Measurements from ENCODE around the gene HBA2.
"Not testable (repeated sequence)": the region's sequence is repeated elsewhere in the genome, so short reads cannot be mapped to it uniquely, and the experiment has no call there.

The HBA2 gene

DNA sequence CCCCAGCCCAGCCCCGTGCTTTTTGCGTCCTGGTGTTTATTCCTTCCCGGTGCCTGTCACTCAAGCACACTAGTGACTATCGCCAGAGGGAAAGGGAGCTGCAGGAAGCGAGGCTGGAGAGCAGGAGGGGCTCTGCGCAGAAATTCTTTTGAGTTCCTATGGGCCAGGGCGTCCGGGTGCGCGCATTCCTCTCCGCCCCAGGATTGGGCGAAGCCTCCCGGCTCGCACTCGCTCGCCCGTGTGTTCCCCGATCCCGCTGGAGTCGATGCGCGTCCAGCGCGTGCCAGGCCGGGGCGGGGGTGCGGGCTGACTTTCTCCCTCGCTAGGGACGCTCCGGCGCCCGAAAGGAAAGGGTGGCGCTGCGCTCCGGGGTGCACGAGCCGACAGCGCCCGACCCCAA lies 3.3 kb downstream of the HBA2 start:
- not testable (repeated sequence) for DNase-seq

DNA sequence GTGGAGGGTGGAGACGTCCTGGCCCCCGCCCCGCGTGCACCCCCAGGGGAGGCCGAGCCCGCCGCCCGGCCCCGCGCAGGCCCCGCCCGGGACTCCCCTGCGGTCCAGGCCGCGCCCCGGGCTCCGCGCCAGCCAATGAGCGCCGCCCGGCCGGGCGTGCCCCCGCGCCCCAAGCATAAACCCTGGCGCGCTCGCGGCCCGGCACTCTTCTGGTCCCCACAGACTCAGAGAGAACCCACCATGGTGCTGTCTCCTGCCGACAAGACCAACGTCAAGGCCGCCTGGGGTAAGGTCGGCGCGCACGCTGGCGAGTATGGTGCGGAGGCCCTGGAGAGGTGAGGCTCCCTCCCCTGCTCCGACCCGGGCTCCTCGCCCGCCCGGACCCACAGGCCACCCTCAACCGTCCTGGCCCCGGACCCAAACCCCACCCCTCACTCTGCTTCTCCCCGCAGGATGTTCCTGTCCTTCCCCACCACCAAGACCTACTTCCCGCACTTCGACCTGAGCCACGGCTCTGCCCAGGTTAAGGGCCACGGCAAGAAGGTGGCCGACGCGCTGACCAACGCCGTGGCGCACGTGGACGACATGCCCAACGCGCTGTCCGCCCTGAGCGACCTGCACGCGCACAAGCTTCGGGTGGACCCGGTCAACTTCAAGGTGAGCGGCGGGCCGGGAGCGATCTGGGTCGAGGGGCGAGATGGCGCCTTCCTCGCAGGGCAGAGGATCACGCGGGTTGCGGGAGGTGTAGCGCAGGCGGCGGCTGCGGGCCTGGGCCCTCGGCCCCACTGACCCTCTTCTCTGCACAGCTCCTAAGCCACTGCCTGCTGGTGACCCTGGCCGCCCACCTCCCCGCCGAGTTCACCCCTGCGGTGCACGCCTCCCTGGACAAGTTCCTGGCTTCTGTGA lies 4.1 kb downstream of the HBA2 start, which contains the start of gene HBA1:
Gene HBA1, plus strand, starts transcription at position 204 of the 906 bp plus-strand sequence. Its CDS starts 37 bp downstream, at position 241.
- not testable (repeated sequence) for DNase-seq

DNA sequence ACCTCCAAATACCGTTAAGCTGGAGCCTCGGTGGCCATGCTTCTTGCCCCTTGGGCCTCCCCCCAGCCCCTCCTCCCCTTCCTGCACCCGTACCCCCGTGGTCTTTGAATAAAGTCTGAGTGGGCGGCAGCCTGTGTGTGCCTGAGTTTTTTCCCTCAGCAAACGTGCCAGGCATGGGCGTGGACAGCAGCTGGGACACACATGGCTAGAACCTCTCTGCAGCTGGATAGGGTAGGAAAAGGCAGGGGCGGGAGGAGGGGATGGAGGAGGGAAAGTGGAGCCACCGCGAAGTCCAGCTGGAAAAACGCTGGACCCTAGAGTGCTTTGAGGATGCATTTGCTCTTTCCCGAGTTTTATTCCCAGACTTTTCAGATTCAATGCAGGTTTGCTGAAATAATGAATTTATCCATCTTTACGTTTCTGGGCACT lies 4.7 kb downstream of the HBA2 start:
- DNase-seq = no peak

DNA sequence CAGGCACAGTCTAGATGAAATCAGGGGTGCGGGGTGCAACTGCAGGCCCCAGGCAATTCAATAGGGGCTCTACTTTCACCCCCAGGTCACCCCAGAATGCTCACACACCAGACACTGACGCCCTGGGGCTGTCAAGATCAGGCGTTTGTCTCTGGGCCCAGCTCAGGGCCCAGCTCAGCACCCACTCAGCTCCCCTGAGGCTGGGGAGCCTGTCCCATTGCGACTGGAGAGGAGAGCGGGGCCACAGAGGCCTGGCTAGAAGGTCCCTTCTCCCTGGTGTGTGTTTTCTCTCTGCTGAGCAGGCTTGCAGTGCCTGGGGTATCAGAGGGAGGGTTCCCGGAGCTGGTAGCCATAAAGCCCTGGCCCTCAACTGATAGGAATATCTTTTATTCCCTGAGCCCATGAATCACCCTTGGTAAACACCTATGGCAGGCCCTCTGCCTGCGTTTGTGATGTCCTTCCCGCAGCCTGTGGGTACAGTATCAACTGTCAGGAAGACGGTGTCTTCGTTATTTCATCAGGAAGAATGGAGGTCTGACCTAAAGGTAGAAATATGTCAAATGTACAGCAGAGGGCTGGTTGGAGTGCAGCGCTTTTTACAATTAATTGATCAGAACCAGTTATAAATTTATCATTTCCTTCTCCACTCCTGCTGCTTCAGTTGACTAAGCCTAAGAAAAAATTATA lies 5.4 kb downstream of the HBA2 start:
- no peak for DNase-seq

DNA sequence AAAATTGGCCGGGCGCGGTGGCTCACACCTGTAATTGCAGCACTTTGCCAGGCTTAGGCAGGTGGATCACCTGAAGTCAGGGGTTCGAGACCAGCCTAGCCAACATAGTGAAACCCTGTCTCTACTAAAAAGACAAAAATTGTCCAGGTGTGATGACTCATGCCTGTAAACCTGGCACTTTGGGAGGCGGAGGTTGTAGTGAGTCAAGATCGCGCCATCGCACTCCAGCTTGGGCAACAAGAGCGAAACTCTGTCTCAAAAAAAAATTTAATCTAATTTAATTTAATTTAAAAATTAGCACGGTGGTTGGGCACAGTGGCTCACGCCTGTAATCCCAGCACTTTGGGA lies 6.0 kb downstream of the HBA2 start:
- no peak for DNase-seq

DNA sequence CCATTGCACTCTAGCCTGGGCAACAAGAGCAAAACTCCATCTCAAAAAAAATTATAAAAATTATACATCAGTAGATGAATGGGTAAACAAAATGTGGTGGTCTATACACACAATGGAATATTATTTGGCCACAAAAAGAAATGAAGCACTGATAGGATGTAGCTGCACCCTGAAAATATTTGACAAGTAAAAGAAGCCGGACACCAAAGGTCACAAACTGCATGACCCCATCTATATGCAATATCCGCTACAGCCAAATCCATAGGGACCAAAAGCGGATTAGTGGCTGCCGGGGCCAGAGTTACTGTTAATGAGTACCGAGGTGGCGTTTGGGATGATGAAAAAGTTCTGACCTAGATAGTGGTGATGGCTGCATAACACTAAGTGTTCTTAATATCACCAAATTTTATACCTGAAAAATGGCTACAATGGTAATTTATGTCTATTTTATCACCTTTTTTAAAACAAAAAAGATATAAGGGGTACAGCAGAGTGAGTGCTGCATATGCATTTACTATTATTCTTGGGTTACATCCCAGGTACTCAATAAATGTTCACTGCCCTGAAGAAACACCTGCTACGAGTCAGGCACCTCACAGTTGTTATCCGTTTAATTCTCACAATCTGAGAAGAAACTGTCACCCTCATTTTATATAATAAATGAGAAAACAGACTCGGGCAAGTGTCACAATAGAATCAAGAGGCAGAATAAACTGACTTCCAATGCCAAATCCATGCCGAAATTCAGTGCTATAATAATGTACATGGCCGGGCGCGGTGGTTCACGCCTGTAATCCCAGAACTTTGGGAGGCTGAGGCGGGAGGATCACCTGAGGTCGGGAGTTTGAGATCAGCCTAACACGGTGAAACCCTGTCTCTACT lies 6.8 kb downstream of the HBA2 start:
- DNase-seq = no peak

DNA sequence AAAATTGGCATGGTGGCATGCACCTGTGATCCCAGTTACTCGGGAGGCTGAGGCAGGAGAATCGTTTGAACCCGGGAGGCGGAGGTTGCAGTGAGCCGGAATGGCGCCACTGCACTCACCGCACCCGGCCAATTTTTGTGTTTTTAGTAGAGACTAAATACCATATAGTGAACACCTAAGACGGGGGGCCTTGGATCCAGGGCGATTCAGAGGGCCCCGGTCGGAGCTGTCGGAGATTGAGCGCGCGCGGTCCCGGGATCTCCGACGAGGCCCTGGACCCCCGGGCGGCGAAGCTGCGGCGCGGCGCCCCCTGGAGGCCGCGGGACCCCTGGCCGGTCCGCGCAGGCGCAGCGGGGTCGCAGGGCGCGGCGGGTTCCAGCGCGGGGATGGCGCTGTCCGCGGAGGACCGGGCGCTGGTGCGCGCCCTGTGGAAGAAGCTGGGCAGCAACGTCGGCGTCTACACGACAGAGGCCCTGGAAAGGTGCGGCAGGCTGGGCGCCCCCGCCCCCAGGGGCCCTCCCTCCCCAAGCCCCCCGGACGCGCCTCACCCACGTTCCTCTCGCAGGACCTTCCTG lies 7.5 kb downstream of the HBA2 start, which contains the start of gene HBQ1:
Gene HBQ1, plus strand, starts transcription at position 359 of the 575 bp plus-strand sequence. Its CDS starts 28 bp downstream, at position 387.
- DNase-seq = peak; percentile 54 to 61

DNA sequence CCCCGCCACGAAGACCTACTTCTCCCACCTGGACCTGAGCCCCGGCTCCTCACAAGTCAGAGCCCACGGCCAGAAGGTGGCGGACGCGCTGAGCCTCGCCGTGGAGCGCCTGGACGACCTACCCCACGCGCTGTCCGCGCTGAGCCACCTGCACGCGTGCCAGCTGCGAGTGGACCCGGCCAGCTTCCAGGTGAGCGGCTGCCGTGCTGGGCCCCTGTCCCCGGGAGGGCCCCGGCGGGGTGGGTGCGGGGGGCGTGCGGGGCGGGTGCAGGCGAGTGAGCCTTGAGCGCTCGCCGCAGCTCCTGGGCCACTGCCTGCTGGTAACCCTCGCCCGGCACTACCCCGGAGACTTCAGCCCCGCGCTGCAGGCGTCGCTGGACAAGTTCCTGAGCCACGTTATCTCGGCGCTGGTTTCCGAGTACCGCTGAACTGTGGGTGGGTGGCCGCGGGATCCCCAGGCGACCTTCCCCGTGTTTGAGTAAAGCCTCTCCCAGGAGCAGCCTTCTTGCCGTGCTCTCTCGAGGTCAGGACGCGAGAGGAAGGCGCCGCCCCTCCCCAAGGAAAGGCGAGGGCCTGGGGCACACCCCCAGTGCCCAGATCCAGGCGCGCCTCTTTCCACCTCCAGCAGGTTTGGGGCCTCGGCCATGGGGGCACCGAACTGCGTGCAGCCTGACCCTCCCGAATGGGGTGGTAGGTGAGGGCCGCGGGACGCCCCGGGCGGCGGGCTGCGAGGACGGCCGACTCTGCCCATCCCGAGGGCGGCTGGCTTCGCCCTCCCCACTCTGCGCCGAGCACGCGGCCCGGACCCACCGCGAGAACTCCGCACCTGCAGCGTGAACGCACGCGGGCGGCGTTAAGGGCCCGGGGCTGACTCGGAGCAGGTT lies 8.2 kb downstream of the HBA2 start:
- peak; percentile 36 to 90 for DNase-seq

DNA sequence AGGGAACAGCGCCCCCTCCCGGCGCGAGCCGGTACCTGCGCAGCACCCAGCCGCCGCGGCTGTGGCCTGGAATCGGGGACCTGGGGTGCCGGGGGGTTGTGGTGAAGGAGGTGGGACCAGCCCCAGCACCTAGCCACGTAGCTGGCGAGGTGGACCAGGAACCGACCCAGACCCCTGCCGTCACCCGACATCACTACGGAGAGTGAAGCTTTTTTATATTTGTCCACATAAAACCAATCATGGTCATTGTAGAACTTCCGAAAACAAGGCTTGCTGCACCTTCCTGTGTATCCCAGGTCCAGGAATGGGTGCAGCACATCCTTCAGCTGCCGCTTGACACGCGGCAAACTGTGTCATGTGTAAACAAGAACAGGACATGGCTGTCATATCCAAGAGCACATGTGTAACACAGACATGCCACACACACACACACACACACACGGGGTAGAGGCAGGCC lies 8.9 kb downstream of the HBA2 start:
- peak in 1 of 2 donors; percentile 86 for DNase-seq

DNA sequence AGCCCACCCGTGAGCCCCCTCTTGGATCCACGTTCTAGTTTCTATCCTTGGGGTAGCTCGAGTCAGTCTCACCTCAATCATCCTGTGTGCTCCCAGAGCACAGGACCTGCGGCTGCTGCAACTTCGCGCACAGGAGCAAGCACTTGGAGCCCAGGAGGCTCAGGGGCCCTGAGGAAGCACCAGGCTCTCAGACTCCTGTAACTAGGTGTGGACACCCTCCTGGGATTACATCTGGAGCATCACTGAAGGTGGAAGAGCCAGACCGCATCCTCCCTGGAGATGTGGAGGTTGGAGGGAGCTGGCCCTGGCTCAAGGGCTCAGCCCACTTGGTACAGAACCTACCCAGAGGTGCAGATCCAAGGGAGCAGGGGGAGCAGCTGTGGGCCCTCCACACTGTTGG lies 10.3 kb downstream of the HBA2 start:
- no peak for DNase-seq

DNA sequence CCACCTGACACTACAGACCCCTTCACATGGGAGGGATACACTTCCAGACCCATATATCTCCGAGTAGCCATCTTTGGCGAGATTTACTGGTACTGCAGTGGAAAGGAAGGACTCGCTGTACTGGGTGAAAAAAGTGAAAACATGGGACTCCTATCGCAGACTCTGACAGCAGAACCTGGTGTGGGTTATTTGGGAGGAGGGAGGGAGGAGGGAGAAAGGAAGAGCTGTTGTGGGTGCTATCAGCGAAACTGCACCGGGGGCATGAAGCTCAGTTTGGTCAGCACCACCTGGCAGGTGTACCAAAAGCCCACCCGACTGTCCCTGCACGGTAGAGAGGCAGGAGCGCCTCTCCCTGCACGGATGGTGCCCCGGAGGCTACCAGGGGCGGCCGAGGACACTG lies 12.5 kb downstream of the HBA2 start:
- DNase-seq = no peak

DNA sequence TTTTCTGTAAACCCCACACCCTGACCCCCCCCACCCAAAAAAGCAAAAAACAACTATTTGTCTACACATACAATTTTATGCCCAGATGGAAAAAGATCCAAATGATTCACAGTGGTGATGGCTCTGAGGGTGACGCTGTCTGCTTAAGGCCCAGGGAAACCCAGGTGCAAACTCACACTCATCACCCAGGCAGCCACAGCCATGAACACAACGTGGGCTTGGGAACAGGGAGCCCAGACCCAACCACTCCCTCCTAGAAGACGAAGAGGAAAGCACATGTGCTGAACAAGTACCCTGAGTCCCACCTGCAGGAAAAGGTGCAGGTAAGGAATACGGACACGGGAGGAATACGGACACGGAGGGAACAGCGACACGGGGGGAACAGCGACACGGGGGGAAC lies 13.0 kb downstream of the HBA2 start:
- no peak for DNase-seq

DNA sequence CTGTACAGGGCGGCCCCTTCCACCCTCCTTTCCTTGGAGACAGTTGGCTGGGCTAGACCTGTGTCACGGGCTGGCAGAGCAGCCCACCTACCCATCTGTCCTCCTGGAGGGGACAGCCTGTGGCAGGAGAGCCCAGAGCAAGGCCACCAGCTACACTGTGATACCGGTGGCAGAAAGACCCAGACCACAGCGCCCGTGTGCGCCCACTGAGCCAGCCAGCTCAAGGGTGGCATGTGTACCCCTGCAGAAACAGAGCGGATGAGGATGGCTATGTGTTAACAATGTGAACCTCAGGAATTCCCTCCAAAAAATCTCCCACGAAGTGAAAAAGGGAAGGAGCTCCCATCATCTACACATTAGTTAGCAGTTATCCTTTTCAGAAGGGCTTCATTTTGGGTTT lies 14.7 kb downstream of the HBA2 start:
- no peak for DNase-seq

DNA sequence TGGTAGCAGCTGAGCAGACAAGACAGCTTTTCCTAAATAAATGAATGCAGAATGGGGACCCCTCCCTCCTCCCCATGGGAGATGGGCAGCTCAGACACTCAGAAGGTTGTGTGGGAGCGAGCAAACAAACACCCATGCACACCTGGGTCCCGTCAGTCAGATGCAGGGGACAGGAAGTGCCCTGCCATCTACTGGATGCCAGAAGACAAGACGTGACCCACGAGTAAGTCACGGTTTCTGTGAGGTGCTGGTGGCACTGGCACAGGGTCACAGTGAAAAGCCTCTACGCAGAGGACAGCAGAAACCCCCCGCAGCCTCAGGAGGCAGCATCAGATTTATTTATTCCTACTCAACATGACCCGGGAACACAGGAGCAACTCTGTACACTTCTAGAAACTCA lies 16.0 kb downstream of the HBA2 start:
- no peak for DNase-seq

DNA sequence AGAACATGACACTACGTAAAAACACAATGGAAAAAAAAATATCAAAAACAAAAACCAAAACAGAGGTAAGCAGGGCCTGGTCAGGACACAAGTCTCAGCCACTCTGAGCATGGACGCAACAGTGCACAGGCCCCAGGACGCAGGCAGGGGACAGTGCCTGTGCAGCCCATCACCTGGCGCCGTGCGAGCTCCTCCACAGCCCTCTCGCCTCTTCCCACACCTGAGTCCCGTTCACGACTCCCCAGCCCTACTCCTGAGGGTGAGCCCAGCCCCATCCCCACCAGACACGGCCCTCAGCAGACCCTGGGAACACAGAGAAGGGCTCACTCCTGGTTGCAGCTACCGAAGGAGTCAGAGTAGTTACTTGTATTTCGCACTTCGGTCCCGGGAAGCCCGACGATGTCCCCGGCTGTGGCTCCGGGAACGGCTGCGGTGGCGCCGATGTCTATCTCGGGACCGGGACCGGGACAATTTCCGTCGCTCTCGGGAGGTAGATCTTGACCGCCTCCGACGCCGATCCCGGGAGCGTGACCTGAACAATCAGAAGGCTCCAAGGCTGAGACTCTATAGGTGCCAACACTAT lies 17.0 kb downstream of the HBA2 start:
- no peak for DNase-seq

DNA sequence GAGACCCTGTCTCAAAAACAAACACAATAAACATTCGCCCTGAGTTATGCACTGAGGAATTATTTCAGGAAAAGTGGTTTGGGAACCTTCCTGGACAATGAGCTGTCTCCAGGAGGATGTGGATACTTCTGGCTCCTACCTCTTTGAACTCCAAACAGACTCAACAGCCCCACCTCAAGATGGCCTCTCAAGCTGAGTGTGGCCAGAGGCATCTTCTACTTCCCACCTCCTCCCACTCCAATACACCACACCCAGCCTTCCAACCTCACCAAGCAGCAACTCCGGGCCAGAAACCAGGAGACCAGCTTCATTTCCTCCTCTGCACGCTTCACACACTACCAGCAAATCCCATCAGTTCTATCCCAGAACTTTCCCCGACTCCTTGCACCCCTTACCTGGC lies 19.2 kb downstream of the HBA2 start:
- DNase-seq = no peak

DNA sequence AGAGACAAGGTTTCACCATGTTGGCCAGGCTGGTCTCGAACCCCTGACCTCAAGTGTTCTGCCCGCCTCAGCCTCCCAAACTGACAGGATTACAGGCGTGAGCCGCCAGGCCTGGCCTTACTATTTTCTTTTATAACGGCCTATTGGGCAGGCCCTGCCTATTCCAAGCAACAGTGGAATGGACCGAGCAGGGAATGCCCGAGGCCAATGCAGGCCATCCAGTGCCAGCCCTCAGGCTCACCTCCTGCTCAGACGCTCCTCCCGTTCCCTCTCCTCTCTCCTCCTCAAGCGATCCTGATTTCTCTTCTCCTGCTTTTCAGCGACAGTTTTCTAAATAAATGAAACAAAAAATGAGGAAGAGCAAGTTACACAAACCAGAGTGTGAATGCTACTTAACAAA lies 20.0 kb downstream of the HBA2 start:
- DNase-seq = no peak

DNA sequence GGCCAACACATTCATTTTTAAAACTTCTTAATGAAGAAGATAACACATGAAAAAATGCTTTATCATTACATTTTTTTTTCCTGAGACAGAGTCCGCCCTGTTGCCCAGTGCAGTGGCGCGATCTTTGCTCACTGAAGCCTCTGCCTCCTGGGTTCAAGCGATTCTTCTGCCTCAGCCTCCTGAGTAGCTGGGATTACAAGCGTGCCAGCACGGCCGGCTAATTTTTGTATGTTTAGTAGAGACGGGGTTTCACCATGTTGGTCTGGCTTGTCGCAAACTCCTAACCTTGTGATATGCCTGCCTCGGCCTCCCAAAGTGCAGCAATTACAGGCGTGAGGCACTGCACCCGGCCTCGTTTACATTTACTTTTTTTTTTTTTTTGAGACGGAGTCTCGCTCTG lies 20.8 kb downstream of the HBA2 start:
- DNase-seq = no peak

DNA sequence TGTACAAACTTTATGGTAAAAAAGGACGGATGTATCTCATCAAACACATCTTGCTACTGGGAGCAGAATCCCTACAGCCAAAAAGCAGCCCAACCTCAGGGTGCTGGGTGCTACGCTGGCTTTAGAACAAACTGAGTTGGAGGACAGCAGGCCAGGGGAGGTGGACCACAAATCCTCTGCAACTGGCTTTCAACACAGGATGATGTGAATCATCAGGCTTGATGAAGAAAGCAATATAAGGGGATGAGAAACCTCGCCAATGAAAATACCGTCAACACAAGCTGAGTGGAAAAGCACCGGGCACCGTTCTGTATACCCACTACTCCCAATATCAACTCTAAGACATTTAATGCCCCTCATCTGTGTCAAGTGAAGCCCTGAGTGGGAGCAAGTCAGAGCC lies 21.8 kb downstream of the HBA2 start:
- no peak for DNase-seq

DNA sequence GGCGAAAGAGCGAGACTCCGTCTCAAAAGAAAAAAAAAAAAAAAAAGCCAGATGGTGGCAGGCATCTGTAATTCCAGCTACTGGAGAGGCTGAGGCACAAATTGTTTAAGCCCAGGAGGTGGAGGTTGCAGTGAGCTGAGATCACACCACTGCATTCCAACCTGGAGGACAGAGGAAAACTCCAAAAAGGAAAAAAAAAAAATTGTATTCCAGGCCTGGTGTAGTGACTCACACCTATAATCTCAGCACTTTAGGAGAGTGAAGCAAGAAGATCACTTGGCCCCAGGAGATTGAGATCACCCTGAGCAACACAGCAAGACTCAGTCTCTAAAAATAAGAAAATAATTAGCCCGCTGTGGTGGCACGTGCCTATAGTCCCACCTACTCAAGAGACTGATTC lies 27.7 kb downstream of the HBA2 start:
- no peak for DNase-seq

DNA sequence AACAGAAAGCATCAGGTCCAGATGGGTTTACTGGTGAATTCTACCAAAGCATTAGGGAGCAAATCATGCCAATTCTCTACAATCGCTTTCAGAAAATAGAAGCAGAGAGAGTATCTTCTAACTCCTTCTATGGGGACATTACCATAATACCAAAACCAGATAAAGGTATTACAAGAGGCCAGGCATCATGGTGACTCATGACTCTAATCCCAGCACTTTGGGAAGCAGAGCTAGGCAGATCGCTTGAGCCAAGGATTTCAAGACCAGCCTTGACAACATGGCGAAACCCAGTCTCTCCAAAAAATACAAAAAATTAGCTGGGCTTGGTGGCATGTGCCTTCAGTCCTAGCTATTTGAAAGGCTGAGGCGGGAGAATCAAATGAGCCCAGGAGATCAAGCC lies 30.6 kb downstream of the HBA2 start:
- no peak for DNase-seq

All from stimulated activated CD4-positive, alpha-beta T cell treated with anti-CD3 and anti-CD28 coated beads, Interleukin-2, amount 100 ng/mL, for 24 hours (primary cell).